ENCODE results near the gene MUSTN1.

The MUSTN1 gene

GRCh38 chr3:52839892-52840545 lies 5.2 kb upstream of the MUSTN1 start:
- DNase-seq (ENCODE audit: low read depth, low spot score) = no peak
- no peak for TF ChIP-seq CTCF (IDR thresholded peaks at IDR 0.05; ENCODE audit: low read depth, low read length)
- in situ Hi-C loops (cut with HindIII; ENCODE audit: low sequenced_read_pairs) = no loop called here

GRCh38 chr3:52839268-52839575 lies 4.4 kb upstream of the MUSTN1 start:
- TF ChIP-seq CTCF (IDR thresholded peaks at IDR 0.05; ENCODE audit: low read depth, low read length) = no peak

More at GRCh38 chr3:52839892-52840545, 5.2 kb upstream of the MUSTN1 start:
- H3K4me3 ChIP-seq (ENCODE audit: low read depth, low read length) = no peak overlapping the region

GRCh38 chr3:52838561-52839267 lies 3.9 kb upstream of the MUSTN1 start:
- TF ChIP-seq CTCF (IDR thresholded peaks at IDR 0.05; ENCODE audit: low read depth, low read length) = no peak
- in situ Hi-C loops (cut with HindIII; ENCODE audit: low sequenced_read_pairs) = no loop called here
- no peak for DNase-seq (ENCODE audit: low read depth, low spot score)
- H3K4me3 ChIP-seq (ENCODE audit: low read depth, low read length) = no peak overlapping the region

More at GRCh38 chr3:52839268-52839575, 4.4 kb upstream of the MUSTN1 start:
- no peak for DNase-seq (ENCODE audit: low read depth, low spot score)
- H3K4me3 ChIP-seq (ENCODE audit: low read depth, low read length) = no peak overlapping the region
- in situ Hi-C loops (cut with HindIII; ENCODE audit: low sequenced_read_pairs) = no loop called here

- no peak for DNase-seq (ENCODE audit: low read depth, low spot score)
- H3K4me3 ChIP-seq (ENCODE audit: low read depth, low read length) = no peak overlapping the region
- TF ChIP-seq CTCF (IDR thresholded peaks at IDR 0.05; ENCODE audit: low read depth, low read length) = no peak
- in situ Hi-C loops (cut with HindIII; ENCODE audit: low sequenced_read_pairs) = no loop called here
Measured at GRCh38 chr3:52836986-52837385, 2.2 kb upstream of the MUSTN1 start.

GRCh38 chr3:52836471-52836845 lies 1.6 kb upstream of the MUSTN1 start:
- TF ChIP-seq CTCF (IDR thresholded peaks at IDR 0.05; ENCODE audit: low read depth, low read length) = no peak
- in situ Hi-C loops (cut with HindIII; ENCODE audit: low sequenced_read_pairs) = no loop called here
- DNase-seq (ENCODE audit: low read depth, low spot score) = no peak
- no peak overlapping the region for H3K4me3 ChIP-seq (ENCODE audit: low read depth, low read length)

- TF ChIP-seq CTCF (IDR thresholded peaks at IDR 0.05; ENCODE audit: low read depth, low read length) = no peak
- no peak overlapping the region for H3K4me3 ChIP-seq (ENCODE audit: low read depth, low read length)
- DNase-seq (ENCODE audit: low read depth, low spot score) = no peak
- in situ Hi-C loops (cut with HindIII; ENCODE audit: low sequenced_read_pairs) = no loop called here
Measured at GRCh38 chr3:52835766-52836470, 1.1 kb upstream of the MUSTN1 start.
